ENCODE data around the gene PRDM16. TPM values are rescaled to one million over a fixed set of nuclear protein-coding genes. Genes with fewer than 3 reads are reported as not detected.

Gene PRDM16
- total RNA-seq, 1 donor from 2014 or later: 0.43 TPM

DNA sequence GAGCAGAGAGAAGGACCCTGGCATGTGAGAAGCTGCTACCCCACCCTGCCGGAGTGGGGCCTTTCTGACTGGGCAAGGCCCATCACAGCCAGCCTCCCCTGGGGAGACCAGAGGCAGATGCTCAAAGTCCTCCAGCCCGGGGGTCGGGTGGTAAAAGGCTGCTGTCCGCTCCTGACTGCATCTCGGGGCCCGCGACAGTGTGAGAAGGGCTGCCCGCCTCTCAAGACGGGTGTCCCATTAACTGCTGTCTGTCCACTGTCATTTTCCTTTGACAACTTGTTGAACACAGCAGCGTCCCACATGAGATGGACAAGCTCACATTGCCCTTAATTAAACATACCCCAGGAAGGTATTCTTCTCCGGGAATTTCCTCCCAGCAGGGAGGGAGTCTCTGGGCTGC lies 294.0 kb downstream of the PRDM16 start:
- Histone ChIP-seq H4K20me1 (ENCODE audit: insufficient read depth, low read length) (no peaks in the 10 kb centered on the region), H3K27ac (ENCODE audit: low read depth, low read length) (no peak overlapping the region), H3K27me3 (ENCODE audit: insufficient read depth, low read length) (peaks cover 8% of the 10 kb centered on the region), H3K4me1 (ENCODE audit: insufficient read depth, low read length) (peaks cover 15% of the 10 kb centered on the region), H3K79me2 (ENCODE audit: insufficient read depth, low read length) (no peaks in the 10 kb centered on the region), H2AFZ (ENCODE audit: low read depth, low read length) (no peak overlapping the region), H3K4me2 (ENCODE audit: low read length) (no peak overlapping the region), H3K9me3 (ENCODE audit: insufficient read depth, low read depth, low read length) (no peaks in the 10 kb centered on the region), H3K4me3 (ENCODE audit: insufficient read depth, low read depth, low read length) (no peak overlapping the region), H3K36me3 (ENCODE audit: insufficient read depth, low read length) (no peaks in the 10 kb centered on the region), H3K9ac (ENCODE audit: low read length) (no peak overlapping the region)
- Mint-ChIP-seq H3K27me3 (ENCODE audit: low read depth, unreplicated experiment) (peaks cover 63% of the 10 kb centered on the region), H3K4me1 (ENCODE audit: low read depth, unreplicated experiment) (no peaks in the 10 kb centered on the region), H3K36me3 (ENCODE audit: low read depth, unreplicated experiment) (no peaks in the 10 kb centered on the region), H3K4me3 (ENCODE audit: unreplicated experiment) (no peak overlapping the region), H3K9me3 (ENCODE audit: unreplicated experiment) (peaks cover 4% of the 10 kb centered on the region), H3K27ac (ENCODE audit: unreplicated experiment) (no peak overlapping the region)
- TF ChIP-seq, protein P1, sequence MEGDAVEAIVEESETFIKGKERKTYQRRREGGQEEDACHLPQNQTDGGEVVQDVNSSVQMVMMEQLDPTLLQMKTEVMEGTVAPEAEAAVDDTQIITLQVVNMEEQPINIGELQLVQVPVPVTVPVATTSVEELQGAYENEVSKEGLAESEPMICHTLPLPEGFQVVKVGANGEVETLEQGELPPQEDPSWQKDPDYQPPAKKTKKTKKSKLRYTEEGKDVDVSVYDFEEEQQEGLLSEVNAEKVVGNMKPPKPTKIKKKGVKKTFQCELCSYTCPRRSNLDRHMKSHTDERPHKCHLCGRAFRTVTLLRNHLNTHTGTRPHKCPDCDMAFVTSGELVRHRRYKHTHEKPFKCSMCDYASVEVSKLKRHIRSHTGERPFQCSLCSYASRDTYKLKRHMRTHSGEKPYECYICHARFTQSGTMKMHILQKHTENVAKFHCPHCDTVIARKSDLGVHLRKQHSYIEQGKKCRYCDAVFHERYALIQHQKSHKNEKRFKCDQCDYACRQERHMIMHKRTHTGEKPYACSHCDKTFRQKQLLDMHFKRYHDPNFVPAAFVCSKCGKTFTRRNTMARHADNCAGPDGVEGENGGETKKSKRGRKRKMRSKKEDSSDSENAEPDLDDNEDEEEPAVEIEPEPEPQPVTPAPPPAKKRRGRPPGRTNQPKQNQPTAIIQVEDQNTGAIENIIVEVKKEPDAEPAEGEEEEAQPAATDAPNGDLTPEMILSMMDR (IDR thresholded peaks at IDR 0.05; ENCODE audit: insufficient read depth, low read depth, low read length): no peak
- no peak for TF ChIP-seq EZH2 (IDR thresholded peaks at IDR 0.05; ENCODE audit: insufficient read depth, low read length)
- DNase-seq (ENCODE audit: low read depth) (no peak), FAIRE-seq (no peak)

DNA sequence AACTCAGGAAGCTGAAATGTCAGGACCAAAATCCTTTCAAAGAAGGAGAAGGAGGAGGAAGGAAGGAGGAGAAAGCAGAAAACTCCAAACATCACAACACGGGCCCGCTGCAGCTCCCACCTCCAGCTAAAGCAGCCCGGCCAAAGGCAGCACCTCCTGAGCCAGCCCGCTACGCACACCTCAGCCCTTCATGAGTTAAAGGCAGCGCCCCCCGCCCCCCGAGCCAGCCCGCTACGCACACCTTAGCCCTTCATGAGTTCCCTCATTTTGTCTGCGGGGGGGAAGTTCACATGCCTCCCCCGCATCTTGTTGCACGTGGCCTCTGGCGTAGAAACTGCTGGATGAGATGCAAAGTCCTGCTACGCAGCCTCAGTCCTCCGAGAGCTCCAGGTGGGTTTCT lies 294.8 kb downstream of the PRDM16 start:
- peaks cover 22% of the 10 kb centered on the region for H3K4me1 ChIP-seq (ENCODE audit: insufficient read depth, low read length)
- peaks cover under 1% of the 10 kb centered on the region for H3K4me1 Mint-ChIP-seq (ENCODE audit: low read depth, unreplicated experiment)
- H3K9me3 Mint-ChIP-seq (ENCODE audit: unreplicated experiment): peaks cover 4% of the 10 kb centered on the region
- no peak overlapping the region for H3K4me2 ChIP-seq (ENCODE audit: low read length)
- H4K20me1 ChIP-seq (ENCODE audit: insufficient read depth, low read length): no peaks in the 10 kb centered on the region
- DNase-seq (ENCODE audit: low read depth) (no peak), FAIRE-seq (no peak)
- H3K4me3 ChIP-seq (ENCODE audit: insufficient read depth, low read depth, low read length): no peak overlapping the region
- no peak overlapping the region for H3K9ac ChIP-seq (ENCODE audit: low read length)
- H3K79me2 ChIP-seq (ENCODE audit: insufficient read depth, low read length): no peaks in the 10 kb centered on the region
- no peak overlapping the region for H2AFZ ChIP-seq (ENCODE audit: low read depth, low read length)
- H3K36me3 ChIP-seq (ENCODE audit: insufficient read depth, low read length): no peaks in the 10 kb centered on the region
- H3K27me3 ChIP-seq (ENCODE audit: insufficient read depth, low read length): peaks cover 8% of the 10 kb centered on the region
- H3K36me3 Mint-ChIP-seq (ENCODE audit: low read depth, unreplicated experiment): no peaks in the 10 kb centered on the region
- no peak overlapping the region for H3K27ac ChIP-seq (ENCODE audit: low read depth, low read length)
- no peaks in the 10 kb centered on the region for H3K9me3 ChIP-seq (ENCODE audit: insufficient read depth, low read depth, low read length)
- TF ChIP-seq, protein P1 (IDR thresholded peaks at IDR 0.05; ENCODE audit: insufficient read depth, low read depth, low read length): no peak
- no peak for TF ChIP-seq EZH2 (IDR thresholded peaks at IDR 0.05; ENCODE audit: insufficient read depth, low read length)
- peaks cover 57% of the 10 kb centered on the region for H3K27me3 Mint-ChIP-seq (ENCODE audit: low read depth, unreplicated experiment)
- peak overlapping the region; percentile 26 for H3K27ac Mint-ChIP-seq (ENCODE audit: unreplicated experiment)
- no peak overlapping the region for H3K4me3 Mint-ChIP-seq (ENCODE audit: unreplicated experiment)

DNA sequence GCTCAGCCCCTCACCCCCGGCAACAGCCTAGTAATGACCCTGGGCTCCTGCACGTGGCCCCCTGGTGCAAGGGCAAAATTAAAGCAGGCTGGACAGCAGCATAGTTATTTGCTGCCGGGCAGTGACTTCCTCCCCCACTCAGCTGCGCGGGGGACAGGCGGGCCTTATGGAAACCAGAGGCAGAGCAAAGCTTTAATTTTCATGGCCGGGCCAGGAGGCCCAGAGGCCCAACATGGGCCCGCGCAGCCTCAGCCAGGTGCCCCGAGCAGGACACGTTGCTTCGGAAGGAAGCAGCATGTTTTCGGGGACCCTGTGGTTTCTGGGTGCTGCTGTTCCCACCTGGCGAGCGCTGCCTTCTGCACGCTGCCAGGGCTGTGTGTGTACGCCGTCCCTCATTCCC lies 295.5 kb downstream of the PRDM16 start:
- Histone ChIP-seq H3K36me3 (ENCODE audit: insufficient read depth, low read length) (no peaks in the 10 kb centered on the region), H3K4me3 (ENCODE audit: insufficient read depth, low read depth, low read length) (no peak overlapping the region), H3K79me2 (ENCODE audit: insufficient read depth, low read length) (no peaks in the 10 kb centered on the region), H3K27me3 (ENCODE audit: insufficient read depth, low read length) (peaks cover 8% of the 10 kb centered on the region), H3K9me3 (ENCODE audit: insufficient read depth, low read depth, low read length) (no peaks in the 10 kb centered on the region), H3K4me1 (ENCODE audit: insufficient read depth, low read length) (peaks cover 30% of the 10 kb centered on the region), H3K27ac (ENCODE audit: low read depth, low read length) (no peak overlapping the region), H3K9ac (ENCODE audit: low read length) (no peak overlapping the region), H4K20me1 (ENCODE audit: insufficient read depth, low read length) (peaks cover 4% of the 10 kb centered on the region), H3K4me2 (ENCODE audit: low read length) (no peak overlapping the region), H2AFZ (ENCODE audit: low read depth, low read length) (no peak overlapping the region)
- Mint-ChIP-seq H3K27me3 (ENCODE audit: low read depth, unreplicated experiment) (peaks cover 49% of the 10 kb centered on the region), H3K4me1 (ENCODE audit: low read depth, unreplicated experiment) (peaks cover 3% of the 10 kb centered on the region), H3K4me3 (ENCODE audit: unreplicated experiment) (no peak overlapping the region), H3K27ac (ENCODE audit: unreplicated experiment) (no peak overlapping the region), H3K36me3 (ENCODE audit: low read depth, unreplicated experiment) (no peaks in the 10 kb centered on the region), H3K9me3 (ENCODE audit: unreplicated experiment) (peaks cover 1% of the 10 kb centered on the region)
- TF ChIP-seq, protein P1 (IDR thresholded peaks at IDR 0.05; ENCODE audit: insufficient read depth, low read depth, low read length): no peak
- TF ChIP-seq EZH2 (IDR thresholded peaks at IDR 0.05; ENCODE audit: insufficient read depth, low read length): no peak
- DNase-seq (ENCODE audit: low read depth) (no peak), FAIRE-seq (no peak)

Measured in astrocyte (in vitro differentiated cells and primary cell).